ENCODE results near the gene AMIGO2.
"Not testable (repeated sequence)": the region's sequence is repeated elsewhere in the genome, so short reads cannot be mapped to it uniquely, and the experiment has no call there.

AMIGO2 gene

DNA sequence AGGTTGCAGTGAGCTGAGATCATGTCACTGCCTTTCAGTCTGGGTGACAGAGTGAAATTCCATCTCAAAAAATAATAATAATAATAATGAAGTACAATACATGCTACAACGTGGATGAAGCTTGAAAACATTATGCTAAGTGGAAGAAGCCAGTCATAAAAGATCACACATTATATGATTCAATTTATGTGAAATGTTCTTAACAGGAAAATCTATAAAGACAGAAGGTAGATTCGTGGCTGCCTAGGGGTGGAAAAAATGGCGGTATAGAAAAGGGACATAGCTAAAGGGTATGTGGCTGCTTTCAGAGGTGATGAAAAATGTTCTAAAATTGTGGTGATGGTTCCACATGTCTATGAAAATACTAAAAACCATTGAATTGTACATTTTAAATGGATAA is 41.0 kb upstream of the AMIGO2 start:
- ChIA-PET POLR2A (no interaction called here), CTCF (no interaction called here)
- H3K4me3 ChIP-seq (ENCODE audit: low read depth, low read length): no peak overlapping the region
- TF ChIP-seq, protein P1, sequence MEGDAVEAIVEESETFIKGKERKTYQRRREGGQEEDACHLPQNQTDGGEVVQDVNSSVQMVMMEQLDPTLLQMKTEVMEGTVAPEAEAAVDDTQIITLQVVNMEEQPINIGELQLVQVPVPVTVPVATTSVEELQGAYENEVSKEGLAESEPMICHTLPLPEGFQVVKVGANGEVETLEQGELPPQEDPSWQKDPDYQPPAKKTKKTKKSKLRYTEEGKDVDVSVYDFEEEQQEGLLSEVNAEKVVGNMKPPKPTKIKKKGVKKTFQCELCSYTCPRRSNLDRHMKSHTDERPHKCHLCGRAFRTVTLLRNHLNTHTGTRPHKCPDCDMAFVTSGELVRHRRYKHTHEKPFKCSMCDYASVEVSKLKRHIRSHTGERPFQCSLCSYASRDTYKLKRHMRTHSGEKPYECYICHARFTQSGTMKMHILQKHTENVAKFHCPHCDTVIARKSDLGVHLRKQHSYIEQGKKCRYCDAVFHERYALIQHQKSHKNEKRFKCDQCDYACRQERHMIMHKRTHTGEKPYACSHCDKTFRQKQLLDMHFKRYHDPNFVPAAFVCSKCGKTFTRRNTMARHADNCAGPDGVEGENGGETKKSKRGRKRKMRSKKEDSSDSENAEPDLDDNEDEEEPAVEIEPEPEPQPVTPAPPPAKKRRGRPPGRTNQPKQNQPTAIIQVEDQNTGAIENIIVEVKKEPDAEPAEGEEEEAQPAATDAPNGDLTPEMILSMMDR (IDR thresholded peaks at IDR 0.05; ENCODE audit: insufficient read depth, low read length, missing control alignments): no peak
- no peak for DNase-seq (ENCODE audit: low read depth, low spot score)

- DNase-seq (ENCODE audit: low read depth, low spot score); CTCF ChIA-PET; POLR2A ChIA-PET; H3K4me3 ChIP-seq (ENCODE audit: low read depth, low read length): not testable (repeated sequence)
Measured at GRCh38 chr12:47117305-47117704, 37.5 kb upstream of the AMIGO2 start.

DNA sequence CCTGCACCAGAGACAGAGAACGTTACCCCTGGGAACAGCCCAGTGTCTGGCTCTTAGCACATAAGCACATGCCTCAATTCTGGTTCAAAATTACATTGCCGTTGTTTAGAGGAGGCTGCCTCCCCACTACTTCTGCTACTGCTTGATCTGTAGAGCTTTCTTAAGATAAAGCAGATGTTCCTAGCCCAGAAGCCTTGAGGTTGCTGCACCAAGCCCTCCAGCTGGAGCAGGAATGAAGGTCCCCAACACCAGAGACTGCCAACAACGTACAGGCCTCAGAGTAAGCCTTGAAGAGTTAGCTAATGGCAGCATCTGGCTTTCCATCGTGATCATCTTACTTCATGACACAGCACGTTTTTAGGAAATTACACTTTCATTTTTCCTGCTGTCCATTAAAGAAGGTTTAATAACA is 34.7 kb upstream of the AMIGO2 start:
- ChIA-PET POLR2A (no interaction called here), CTCF (interaction anchor here (0.6 kb wide), 1 partner anchor 12 kb away, joined by 3 read pairs; no protein-coding TSS in a partner anchor)
- DNase-seq (ENCODE audit: low read depth, low spot score): no peak
- H3K4me3 ChIP-seq (ENCODE audit: low read depth, low read length): no peak overlapping the region
- TF ChIP-seq, protein P1 (IDR thresholded peaks at IDR 0.05; ENCODE audit: insufficient read depth, low read length, missing control alignments): no peak

DNA sequence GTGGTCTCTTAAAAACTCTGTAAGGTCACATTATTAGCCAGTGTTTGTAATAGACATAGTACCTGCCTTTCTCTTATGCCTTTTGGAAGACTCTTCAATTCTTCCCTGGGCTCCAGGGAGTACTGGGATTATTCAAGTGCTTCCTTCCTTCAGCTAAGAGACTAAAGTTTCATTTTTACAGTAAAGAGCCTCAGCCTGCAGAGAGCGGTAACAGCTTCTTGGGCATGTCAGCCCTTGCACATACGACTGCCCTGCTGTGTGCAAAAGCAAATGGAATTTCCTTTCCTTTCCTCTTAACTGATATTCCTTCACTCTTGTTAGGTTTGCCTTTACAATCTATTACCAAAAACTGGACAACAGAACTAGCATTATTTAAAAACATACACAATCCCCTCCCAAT is 32.9 kb upstream of the AMIGO2 start:
- no peak for DNase-seq (ENCODE audit: low read depth, low spot score)
- TF ChIP-seq, protein P1 (IDR thresholded peaks at IDR 0.05; ENCODE audit: insufficient read depth, low read length, missing control alignments): no peak
- CTCF ChIA-PET: interaction anchor here (2.0 kb wide), 1 partner anchor 87 kb away, joined by 4 read pairs; no protein-coding TSS in a partner anchor
- POLR2A ChIA-PET: no interaction called here
- no peak overlapping the region for H3K4me3 ChIP-seq (ENCODE audit: low read depth, low read length)

GRCh38 chr12:47111854-47112253 is 32.1 kb upstream of the AMIGO2 start:
- no peak overlapping the region for H3K4me3 ChIP-seq (ENCODE audit: low read depth, low read length)
- CTCF ChIA-PET: interaction anchor here (2.0 kb wide), 1 partner anchor 88 kb away, joined by 4 read pairs; no protein-coding TSS in a partner anchor
- TF ChIP-seq, protein P1 (IDR thresholded peaks at IDR 0.05; ENCODE audit: insufficient read depth, low read length, missing control alignments): no peak
- no peak for DNase-seq (ENCODE audit: low read depth, low spot score)
- POLR2A ChIA-PET: no interaction called here

- no peak for DNase-seq (ENCODE audit: low read depth, low spot score)
- TF ChIP-seq, protein P1 (IDR thresholded peaks at IDR 0.05; ENCODE audit: insufficient read depth, low read length, missing control alignments): no peak
- ChIA-PET POLR2A (no interaction called here), CTCF (interaction anchor here (2.0 kb wide), 1 partner anchor 89 kb away, joined by 4 read pairs; no protein-coding TSS in a partner anchor)
- H3K4me3 ChIP-seq (ENCODE audit: low read depth, low read length): no peak overlapping the region
Measured at GRCh38 chr12:47111392-47111778, 31.6 kb upstream of the AMIGO2 start.

- TF ChIP-seq, protein P1 (IDR thresholded peaks at IDR 0.05; ENCODE audit: insufficient read depth, low read length, missing control alignments): no peak
- H3K4me3 ChIP-seq (ENCODE audit: low read depth, low read length): no peak overlapping the region
- CTCF ChIA-PET: interaction anchor here (1.0 to 2.0 kb wide), 2 partner anchors 78 to 89 kb away, joined by 3 to 4 read pairs; no protein-coding TSS in a partner anchor
- POLR2A ChIA-PET: no interaction called here
- no peak for DNase-seq (ENCODE audit: low read depth, low spot score)
Measured at GRCh38 chr12:47110718-47111391, 31.1 kb upstream of the AMIGO2 start.
